CD14-positive monocyte (primary cell): Measurements from ENCODE around the gene IRF2BP2. TPM values are rescaled to one million over a fixed set of nuclear protein-coding genes. Genes with fewer than 3 reads are reported as not detected.

Experiments
- DNase-seq, 3 donors: peaks; one replicate each; pipeline ENCODE4 v3.0.0-alpha.2; 2011 to 2022
- H2AFZ ChIP-seq: 2 replicates; pipeline ENCODE4 v1.6.0; 2012; ENCODE audit warnings: mild to moderate bottlenecking, low read depth, low read length, inconsistent platforms; ENCODE audit not compliant: insufficient read depth, poor library complexity, severe bottlenecking
- H3K27ac ChIP-seq, 2 donors: 1 replicate in 1 of 2; 2 replicates in 1 of 2; pipeline ENCODE4 v1.5.1; 2012 to 2013; ENCODE audit warnings: low read length in 2 of 2, control low read depth in 1 of 2, inconsistent platforms in 1 of 2, low read depth in 1 of 2, mild to moderate bottlenecking in 1 of 2
- H3K27me3 ChIP-seq, 2 donors: one replicate each; pipeline versions ENCODE4 v1.6.0 to v1.6.1; 2011 to 2013; ENCODE audit warnings: low read length in 2 of 2; ENCODE audit not compliant: control insufficient read depth in 2 of 2, insufficient read depth in 2 of 2
- H3K36me3 ChIP-seq, 2 donors: replicated peaks in 1 of 2; 1 replicate in 1 of 2; 2 replicates in 1 of 2; pipeline versions ENCODE4 v1.5.1 to v1.6.1; 2012 to 2013; ENCODE audit warnings: low read length in 2 of 2, control low read depth in 1 of 2, inconsistent platforms in 1 of 2, mild to moderate bottlenecking in 1 of 2; ENCODE audit not compliant: insufficient read depth in 2 of 2, control insufficient read depth in 1 of 2
- H3K4me1 ChIP-seq, 2 donors: 1 replicate in 1 of 2; 2 replicates in 1 of 2; pipeline versions ENCODE4 v1.5.1 to v1.6.1; 2012 to 2013; ENCODE audit warnings: low read length in 2 of 2, control low read depth in 1 of 2, inconsistent platforms in 1 of 2, mild to moderate bottlenecking in 1 of 2, moderate library complexity in 1 of 2; ENCODE audit not compliant: insufficient read depth in 2 of 2, control insufficient read depth in 1 of 2
- H3K4me2 ChIP-seq: replicated peaks from 2 replicates; pipeline ENCODE3; 2012; ENCODE audit warnings: low read length, moderate library complexity, mild to moderate bottlenecking; ENCODE audit not compliant: poor library complexity, severe bottlenecking; ENCODE audit errors: extremely low read depth
- H3K4me3 ChIP-seq, 3 experiments: fragments of 200-600 bp in 1 of 3; sonication (generic) in 1 of 3; replicated peaks in 1 of 3; 1 replicate in 2 of 3; 2 replicates in 1 of 3; pipeline ENCODE4 v1.5.1; 2011 to 2013; ENCODE audit warnings: low read length in 3 of 3, mild to moderate bottlenecking in 3 of 3, control low read depth in 2 of 3, low read depth in 2 of 3, inconsistent platforms in 1 of 3, moderate library complexity in 1 of 3
- H3K79me2 ChIP-seq: 2 replicates; pipeline ENCODE4 v1.6.0; 2012; ENCODE audit warnings: mild to moderate bottlenecking, control low read depth, inconsistent platforms, low read length, moderate library complexity; ENCODE audit not compliant: insufficient read depth
- H3K9ac ChIP-seq: 2 replicates; pipeline ENCODE4 v1.6.0; 2017; ENCODE audit warnings: low read length, mild to moderate bottlenecking; ENCODE audit not compliant: insufficient read depth, poor library complexity, severe bottlenecking
- H3K9me3 ChIP-seq, 2 donors: replicated peaks in 1 of 2; 1 replicate in 1 of 2; 2 replicates in 1 of 2; pipeline versions ENCODE4 v1.5.1 to v1.6.1; 2012 to 2013; ENCODE audit warnings: low read length in 2 of 2, control low read depth in 1 of 2; ENCODE audit not compliant: control insufficient read depth in 1 of 2, insufficient read depth in 1 of 2
- H4K20me1 ChIP-seq: 2 replicates; pipeline ENCODE4 v1.6.0; 2012; ENCODE audit warnings: mild to moderate bottlenecking, low read length, control low read depth, moderate library complexity; ENCODE audit not compliant: insufficient read depth
- H3K27ac Mint-ChIP-seq, 7 donors: one replicate each; pipeline ENCODE4 v1.8.0; 2020; ENCODE audit warnings: mild to moderate bottlenecking in 7 of 7, mixed read lengths in 7 of 7, moderate library complexity in 6 of 7, inconsistent platforms in 2 of 7
- H3K27me3 Mint-ChIP-seq, 3 donors: one replicate each; pipeline ENCODE4 v1.8.0; 2021 to 2022; ENCODE audit warnings: low read depth in 3 of 3, mild to moderate bottlenecking in 3 of 3, mixed read lengths in 3 of 3, moderate library complexity in 3 of 3, inconsistent platforms in 1 of 3
- H3K36me3 Mint-ChIP-seq, 2 donors: one replicate each; pipeline ENCODE4 v1.8.0; 2020; ENCODE audit warnings: mixed read lengths in 2 of 2, inconsistent platforms in 1 of 2, mild to moderate bottlenecking in 1 of 2
- H3K4me1 Mint-ChIP-seq: one replicate; pipeline ENCODE4 v1.8.0; 2020; ENCODE audit warnings: mild to moderate bottlenecking, mixed read lengths
- H3K4me3 Mint-ChIP-seq, 2 donors: one replicate each; pipeline ENCODE4 v1.8.0; 2020; ENCODE audit warnings: mild to moderate bottlenecking in 2 of 2, mixed read lengths in 2 of 2, moderate library complexity in 1 of 2
- H3K9me3 Mint-ChIP-seq, 7 donors: one replicate each; pipeline ENCODE4 v1.8.0; 2020 to 2022; ENCODE audit warnings: mixed read lengths in 7 of 7, mild to moderate bottlenecking in 6 of 7, moderate library complexity in 6 of 7, inconsistent platforms in 2 of 7
- CTCF ChIP-seq: fragments of 200-600 bp; IDR thresholded peaks from one replicate; pipeline ENCODE4 v1.8.0; 2022; ENCODE audit warnings: antibody characterized with exemption, mild to moderate bottlenecking
- WGBS: methylation state at CpG from one replicate; pipeline ENCODE4 v1.1.5; 2013; ENCODE audit warnings: missing lambda C conversion rate; ENCODE audit not compliant: insufficient coverage; 5-methylcytosine and 5-hydroxymethylcytosine counted together
- intact Hi-C, 2 donors: fragments of 100-400 bp; cut with micrococcal nuclease; formaldehyde crosslinking; loops; one replicate each; pipeline versions ENCODE4 v1.15.0 to v1.15.1; 2023
- polyA plus RNA-seq, 3 donors: library from polyadenylated mRNA; depleted of rRNA in 1 of 3; unstranded in 2 of 3; stranded (reverse) in 1 of 3; fragments of 300-500 nt in 2 of 3; fragments of >200 nt in 1 of 3; fragmentation: Illumina TruSeq in 2 of 3; gene quantifications; 1 replicate in 2 of 3; 2 replicates in 1 of 3; pipeline ENCODE4 v1.2.3, GENCODE V29; 2012 to 2021

The IRF2BP2 gene
- polyA plus RNA-seq, 3 donors = 22.4 to 656 (median 22.6) TPM

GRCh38 chr1:234584926-234585325, 25.1 kb downstream of the IRF2BP2 start:
- DNase-seq = no peak
- H3K4me1 ChIP-seq = peaks cover 8 to 13% of the 10 kb centered on the region in 2 donors
- H4K20me1 ChIP-seq = no peaks in the 10 kb centered on the region
- no peak overlapping the region for H3K4me3 ChIP-seq
- Mint-ChIP-seq H3K36me3 (no peaks in the 10 kb centered on the region), H3K9me3 (peaks cover 0 to 8% (median 3%) of the 10 kb centered on the region in 7 donors), H3K4me3 (no peak overlapping the region), H3K4me1 (peaks cover 11% of the 10 kb centered on the region), H3K27me3 (peaks cover 1 to 6% (median 2%) of the 10 kb centered on the region in 3 donors), H3K27ac (no peak overlapping the region)
- H3K36me3 ChIP-seq = no peaks in the 10 kb centered on the region
- no peaks in the 10 kb centered on the region for H3K9me3 ChIP-seq
- WGBS = 95% methylated on average over 2 of the region's 4 CpGs
- H2AFZ ChIP-seq = no peak overlapping the region
- TF ChIP-seq CTCF = no peak
- intact Hi-C loops = no loop called here
- H3K27me3 ChIP-seq = no peaks in the 10 kb centered on the region
- H3K79me2 ChIP-seq = no peaks in the 10 kb centered on the region
- H3K9ac ChIP-seq = no peak overlapping the region
- H3K4me2 ChIP-seq = no peak overlapping the region
- no peak overlapping the region for H3K27ac ChIP-seq

GRCh38 chr1:234584420-234584805, 25.6 kb downstream of the IRF2BP2 start:
- H3K27me3 Mint-ChIP-seq = peaks cover 1 to 6% (median 2%) of the 10 kb centered on the region in 3 donors
- no peaks in the 10 kb centered on the region for H3K36me3 Mint-ChIP-seq
- H3K4me3 Mint-ChIP-seq = no peak overlapping the region
- Histone ChIP-seq H3K27ac (no peak overlapping the region), H3K79me2 (no peaks in the 10 kb centered on the region), H3K9ac (no peak overlapping the region), H3K4me2 (no peak overlapping the region), H3K4me1 (peaks cover 8 to 13% of the 10 kb centered on the region in 2 donors), H3K36me3 (no peaks in the 10 kb centered on the region), H2AFZ (no peak overlapping the region), H3K4me3 (no peak overlapping the region), H3K27me3 (no peaks in the 10 kb centered on the region), H4K20me1 (no peaks in the 10 kb centered on the region), H3K9me3 (no peaks in the 10 kb centered on the region)
- intact Hi-C loops = no loop called here
- H3K4me1 Mint-ChIP-seq = peaks cover 11% of the 10 kb centered on the region
- no peak for DNase-seq
- H3K9me3 Mint-ChIP-seq = peaks cover 0 to 8% (median 3%) of the 10 kb centered on the region in 7 donors
- no peak overlapping the region for H3K27ac Mint-ChIP-seq
- no peak for TF ChIP-seq CTCF
- WGBS = 94% methylated on average over 2 of the region's 6 CpGs
